ENCODE data around the gene TTC9B.

Gene TTC9B

DNA sequence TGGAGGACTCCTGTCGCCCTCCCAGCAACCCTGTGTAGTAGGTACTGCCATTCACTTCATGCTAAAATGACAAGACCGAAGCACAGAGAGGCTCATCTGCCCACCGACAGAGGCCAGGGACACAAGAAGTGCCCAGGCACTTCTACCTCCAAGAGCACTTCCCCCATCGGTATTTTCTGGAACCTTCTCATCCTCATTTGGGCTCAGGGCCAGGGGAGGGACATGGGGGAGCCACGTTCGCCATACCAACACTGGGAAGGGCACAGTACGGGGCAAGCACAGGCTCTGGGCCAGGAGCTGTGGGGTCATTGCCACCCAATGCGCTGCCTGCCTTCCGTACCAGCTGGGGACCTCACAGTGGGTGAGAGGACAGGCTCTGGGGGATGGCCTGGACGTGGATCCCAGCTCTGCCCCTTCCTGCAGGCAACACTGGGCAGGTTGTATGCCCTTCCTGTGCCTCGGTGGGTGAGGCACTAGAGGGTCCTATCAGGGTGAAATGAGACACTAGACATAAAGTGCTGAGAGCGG is 29.6 kb upstream of the TTC9B start:
- no peak for DNase-seq

DNA sequence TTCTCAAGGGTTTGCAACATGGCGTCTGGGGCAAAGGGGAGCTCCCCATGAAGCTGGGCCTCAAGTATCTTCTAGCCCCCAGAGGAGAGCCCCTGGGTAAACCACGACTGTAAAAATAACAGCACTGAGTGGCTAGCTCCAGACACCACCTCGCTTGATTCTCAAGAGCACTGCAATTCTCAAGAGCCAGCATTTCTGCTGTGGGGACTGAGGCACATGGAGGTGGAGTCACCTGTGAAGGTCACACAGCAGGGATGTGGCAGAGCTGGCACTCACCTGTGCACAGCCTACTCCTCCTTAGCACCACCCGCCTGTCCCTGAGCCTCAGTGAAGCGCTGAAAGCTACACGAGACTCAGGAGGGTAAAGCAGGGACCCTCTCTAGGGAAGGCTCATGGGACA is 29.0 kb upstream of the TTC9B start:
- no peak for DNase-seq

DNA sequence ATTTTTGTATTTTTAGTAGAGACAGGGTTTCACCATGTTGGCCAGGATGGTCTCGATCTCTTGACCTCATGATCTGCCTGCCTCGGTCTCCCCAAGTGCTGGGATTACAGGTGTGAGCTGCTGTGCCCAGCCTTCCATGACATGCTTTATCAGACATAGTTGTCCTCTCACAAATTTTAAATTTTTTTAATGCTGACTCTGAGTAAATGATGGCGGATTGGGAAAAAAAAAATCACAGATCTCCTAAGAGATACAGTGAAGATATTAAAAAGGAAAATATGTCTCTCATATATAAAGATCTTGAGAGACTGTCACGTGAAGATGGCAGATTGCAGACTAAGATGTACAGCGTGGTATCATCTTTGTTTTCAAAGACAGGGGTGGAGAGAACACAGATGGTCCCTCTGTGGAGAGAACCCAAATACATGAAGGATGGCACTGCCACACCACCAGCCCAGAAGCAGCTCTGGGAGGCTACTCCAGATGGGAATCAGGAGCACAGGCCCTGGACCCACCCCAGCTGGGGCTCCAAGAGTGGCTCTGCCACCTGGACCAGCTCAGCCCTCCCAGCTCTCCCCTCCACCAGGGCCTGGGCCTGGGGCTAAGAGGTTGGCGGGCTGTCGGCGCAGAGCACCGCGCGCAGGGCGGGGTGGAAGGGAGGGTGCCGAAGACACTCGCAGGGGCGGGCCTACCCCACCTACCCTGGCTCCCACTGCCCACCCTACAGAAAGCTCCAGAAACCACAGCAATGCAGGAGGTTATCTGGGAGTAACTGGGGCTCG is 28.3 kb upstream of the TTC9B start:
- no peak for DNase-seq

DNA sequence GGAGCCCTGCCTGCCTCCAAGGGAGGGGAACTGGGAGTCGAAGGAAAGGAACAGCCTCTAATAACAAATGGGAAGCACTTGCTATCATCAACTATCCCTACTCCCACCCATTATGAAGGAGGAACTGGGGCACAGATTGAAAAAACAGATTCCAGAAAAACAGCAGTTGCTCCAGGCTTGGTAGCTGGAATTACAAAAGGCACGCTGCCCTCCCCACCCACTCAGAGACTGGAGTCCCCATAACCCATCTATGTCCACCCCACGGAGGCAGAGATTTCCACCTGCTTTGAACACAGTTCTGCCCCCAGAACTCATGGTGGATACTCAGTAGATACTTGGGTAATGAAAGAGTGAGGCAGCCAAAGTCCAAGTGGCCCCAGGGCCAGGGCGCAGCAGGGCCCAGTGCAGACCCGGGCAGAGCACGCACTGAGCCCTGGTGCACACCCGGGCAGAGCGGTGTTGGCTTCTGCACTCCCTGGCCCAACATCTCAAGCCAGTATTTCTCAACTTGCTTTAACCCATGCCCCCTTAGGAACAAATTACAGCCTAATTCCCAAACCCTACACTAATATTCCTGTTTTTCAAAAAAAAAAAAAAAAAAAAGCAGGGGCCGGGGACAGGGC is 27.4 kb upstream of the TTC9B start:
- no peak for DNase-seq

DNA sequence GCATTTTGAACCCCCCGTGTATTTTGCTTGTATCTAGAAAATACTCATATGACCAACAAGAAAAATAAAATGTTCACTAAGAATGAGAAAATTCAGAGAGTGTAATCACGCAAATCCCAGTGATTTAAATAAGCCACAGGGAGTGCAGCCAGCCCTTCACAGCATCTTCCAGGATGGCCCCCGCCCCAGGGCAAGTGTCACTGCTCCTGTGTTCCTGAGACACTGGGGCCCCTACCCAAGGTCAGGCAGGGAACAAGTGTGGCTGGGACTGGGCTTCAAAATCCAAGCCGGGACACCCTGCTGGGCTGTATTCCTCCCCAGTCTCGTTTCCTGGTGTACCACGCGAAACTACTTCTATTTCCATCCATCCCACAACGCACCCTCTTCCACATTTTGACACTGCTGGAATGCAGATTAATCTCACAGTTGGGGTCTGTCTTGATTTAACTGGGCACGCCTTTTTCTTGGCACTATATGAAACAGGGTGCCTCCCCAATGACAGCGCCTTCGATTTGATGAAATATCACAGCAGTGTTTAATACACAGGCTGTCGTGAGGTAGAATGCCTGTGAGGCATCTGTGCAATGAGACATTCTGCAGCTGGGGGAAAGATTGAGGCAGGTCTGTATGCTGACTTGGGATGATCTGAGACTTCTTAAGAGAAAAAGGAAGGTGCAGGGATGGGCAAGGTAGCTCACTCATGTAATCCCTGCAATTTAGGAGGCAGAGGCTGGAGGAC is 26.6 kb upstream of the TTC9B start:
- no peak for DNase-seq

DNA sequence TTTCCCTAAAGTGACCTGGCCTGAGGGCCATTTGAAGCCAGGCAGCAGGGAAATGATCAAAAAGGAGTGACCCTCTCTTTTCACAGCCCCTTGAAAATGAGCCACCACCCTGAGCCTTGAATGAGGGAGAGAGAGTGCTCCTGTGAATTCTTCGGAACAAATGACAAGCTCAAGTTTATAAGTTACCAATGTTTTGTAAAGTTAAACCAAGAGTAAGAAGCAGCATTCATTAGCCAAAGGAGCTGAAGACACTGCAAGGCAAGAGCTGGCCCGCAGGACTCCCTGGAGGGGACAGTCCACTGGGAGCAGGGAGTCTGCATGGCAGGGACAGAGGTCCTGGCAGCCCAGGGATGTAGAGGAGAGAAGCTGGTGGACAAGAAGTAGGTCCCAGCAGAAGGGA is 25.0 kb upstream of the TTC9B start:
- DNase-seq, result no peak

DNA sequence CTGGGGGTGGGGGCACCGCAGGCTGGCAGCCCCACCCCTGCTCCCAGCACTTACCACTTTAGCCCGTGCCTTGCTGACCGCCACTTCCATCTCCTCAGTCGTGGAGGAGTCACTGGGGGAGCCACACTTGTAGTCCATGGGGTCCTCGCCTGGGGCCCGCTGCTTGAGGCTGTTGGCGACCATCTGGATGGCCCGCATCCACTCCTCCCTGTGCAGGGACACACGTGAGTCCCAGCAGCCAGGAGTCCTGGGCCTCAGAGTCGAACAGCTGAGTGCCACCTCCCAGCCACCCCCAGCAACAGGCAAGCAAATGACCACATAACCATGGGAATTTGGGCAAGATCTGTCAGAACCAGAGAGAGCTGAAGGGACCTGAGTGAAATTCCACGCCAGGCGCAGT is 24.3 kb upstream of the TTC9B start:
- no peak for DNase-seq

DNA sequence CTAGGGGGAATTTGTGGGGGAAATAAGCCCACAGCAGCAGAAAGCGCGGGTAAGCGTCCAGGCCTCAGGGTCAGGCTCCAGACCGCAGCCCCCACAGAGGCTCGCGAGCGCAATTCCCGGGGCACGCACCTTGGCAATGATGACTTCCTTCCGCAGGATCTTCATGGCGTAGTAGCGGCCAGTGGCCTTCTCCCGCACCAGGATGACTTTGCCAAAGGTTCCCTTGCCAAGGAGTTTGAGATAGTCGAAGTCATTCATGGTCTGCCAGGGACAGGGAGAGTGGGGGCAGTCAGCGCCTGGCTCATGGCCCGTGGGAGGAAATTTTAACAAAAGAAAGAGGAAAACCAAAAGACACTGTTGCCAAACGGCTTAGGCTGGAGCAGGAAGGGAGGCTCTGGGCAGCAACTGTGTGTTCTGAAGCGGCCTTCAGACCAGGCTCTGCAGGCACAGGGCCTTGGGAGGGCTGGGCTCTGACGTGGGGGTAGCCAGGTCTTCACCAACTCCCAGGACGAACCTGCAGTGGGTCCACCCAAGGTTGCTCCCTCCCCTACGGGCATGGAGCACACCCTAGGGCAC is 23.7 kb upstream of the TTC9B start:
- no peak for DNase-seq

DNA sequence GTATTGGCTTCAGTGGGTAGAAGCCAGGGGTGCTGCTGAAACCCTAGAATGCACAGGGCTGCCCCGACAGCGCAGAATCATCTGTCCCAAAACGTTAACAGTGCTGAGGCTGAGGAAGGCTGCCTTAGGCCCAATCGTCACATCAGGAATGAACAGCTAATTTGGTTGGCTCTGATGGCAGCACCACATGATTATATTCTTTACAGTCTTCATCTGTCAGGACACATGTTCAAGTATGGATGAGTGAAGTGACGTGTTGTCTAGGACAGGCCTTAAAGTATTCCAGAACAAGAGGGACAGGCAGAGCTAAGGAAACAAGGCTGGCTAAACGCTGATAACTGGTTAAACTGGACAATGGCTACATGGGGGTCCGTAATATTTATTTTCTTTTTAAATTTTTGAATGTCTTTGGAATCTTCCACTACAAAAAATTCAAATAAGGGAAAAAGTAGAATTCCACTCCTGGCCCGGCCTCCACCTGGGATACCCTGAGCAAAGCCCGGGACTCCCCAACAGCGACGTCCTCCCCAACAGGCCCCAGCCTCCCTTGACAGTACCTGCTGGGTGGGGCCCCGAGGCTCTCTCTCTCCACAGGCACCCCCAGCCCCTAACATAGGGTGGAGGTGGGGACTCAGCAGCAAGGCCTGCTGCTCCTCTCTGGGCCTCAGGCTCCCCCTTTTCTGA is 23.1 kb upstream of the TTC9B start:
- DNase-seq, result no peak

DNA sequence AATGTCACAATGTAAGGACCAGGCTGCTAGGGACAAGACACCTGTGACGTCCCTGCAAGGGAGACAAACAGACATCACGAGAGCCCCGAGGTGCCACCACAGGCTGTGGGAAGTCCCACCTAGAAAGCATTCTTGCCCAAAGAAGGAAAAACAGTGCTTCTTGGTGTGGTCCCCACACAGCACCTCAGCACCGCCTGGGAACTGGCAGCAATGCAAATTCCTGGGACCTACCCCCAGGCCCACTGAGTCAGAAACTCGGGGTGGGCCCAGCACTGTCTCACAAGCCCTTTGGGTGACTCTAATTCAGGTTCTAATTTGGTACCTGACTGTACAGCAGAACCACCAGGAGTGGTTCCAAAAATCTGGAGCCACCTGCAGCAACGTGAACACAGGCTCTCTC is 22.1 kb upstream of the TTC9B start:
- no peak for DNase-seq

DNA sequence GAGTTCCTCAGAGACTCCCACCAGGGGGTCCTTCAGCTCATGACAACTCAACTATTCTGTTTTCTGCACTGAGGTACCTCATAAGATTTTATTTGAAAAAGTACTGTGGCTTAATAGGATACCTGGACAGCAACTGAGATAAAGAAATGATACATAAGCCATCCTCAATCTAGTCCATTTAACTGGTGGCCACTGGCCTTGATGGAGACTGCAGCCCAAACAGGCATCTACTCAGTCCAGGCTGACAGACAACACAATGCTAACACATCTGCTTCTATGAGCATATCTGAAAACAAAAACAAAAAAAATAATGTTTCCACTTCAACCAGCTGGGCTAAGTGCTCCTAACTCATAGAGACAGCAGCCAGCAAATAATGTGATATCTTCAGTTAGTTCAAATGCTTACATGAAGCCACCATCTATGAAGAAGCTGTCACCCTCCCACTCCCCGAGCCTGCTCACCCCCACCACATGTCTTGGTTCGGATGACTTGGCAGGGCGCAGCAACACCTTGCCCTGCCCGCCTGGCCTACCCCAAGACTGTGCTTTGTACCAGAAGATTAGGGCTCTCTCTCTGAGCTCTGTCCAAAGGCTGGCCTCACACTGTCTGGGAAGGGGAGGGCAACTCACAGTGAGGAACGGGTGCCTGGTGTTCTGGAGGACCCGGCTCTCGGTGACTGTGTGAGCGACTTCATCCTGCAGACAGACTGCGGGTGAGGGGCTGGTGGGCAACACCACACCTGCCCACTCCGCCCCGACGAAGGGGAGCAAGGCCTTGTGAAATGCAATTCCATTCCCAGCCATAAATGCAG is 21.4 kb upstream of the TTC9B start:
- no peak for DNase-seq

DNA sequence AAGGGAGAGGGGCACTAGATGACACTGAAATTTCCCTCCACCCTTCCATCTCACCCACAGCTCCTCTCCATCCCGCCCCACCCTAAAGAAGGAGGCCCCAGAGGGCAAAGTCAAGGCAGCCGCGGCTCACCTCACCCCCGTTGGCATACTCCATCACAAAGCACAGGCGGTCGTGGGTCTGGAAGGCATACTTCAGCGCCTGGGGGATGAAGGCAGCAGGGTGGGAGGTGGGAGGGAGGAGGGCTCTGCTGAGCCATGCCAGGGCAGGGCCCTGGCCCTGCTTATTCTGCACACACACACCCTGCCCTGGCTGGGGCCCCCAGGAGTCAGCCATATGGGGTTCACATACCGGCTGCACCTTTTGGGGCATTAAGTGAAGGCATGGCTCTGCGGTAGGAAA is 20.6 kb upstream of the TTC9B start:
- no peak for DNase-seq

DNA sequence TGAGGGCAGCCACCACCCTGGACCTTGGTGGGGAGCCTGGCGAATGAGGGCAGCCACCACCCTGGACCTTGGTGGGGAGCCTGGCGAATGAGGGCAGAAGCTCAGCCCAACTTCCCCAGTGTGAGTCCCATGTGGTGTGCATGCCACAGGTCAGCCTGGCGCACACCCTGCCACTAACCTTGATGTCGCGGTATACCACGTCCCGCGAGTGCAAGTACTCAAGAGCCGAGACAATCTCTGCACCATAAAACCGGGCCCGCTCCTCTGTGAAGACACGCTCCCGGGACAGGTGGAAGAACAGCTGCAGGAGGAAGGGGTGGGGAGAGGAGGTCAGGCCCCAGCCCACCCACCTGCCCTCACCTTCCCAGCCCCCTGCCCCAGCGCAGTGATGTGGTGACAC is 19.6 kb upstream of the TTC9B start:
- DNase-seq, result no peak

DNA sequence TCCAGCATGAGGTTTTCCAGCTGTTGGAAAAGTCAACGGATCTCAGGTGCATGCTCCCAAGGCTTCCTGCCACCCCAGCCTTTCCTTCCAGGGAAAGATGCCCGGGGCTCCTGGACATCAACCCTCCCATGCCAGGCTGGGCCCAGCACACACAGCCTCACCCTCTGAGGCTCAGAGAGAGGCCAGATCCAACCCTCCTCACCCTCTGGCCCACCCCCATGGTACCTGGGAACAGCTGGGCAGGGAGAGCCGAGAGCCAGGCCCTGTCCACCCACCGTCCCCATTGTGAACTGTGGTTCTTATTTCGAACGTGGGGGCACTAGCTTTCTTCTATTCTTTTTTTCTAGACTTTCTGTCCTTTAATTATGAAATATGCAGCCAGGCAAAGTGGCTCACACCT is 18.2 kb upstream of the TTC9B start:
- no peak for DNase-seq

DNA sequence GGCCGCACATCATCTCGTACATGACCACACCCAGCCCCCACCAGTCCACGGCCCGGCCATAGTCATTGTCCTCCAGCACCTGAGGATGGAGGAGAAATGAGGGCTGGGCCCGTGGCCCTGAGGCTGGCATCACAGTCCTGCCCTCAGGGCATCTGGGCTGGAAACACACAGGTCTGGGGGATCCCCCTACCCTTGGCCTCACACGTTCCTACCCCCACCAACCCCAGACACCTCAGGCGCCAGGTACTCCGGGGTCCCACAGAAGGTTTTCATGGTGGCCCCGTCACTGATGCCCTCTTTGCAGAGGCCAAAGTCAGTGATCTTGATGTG is 17.8 kb upstream of the TTC9B start:
- DNase-seq, result no peak

DNA sequence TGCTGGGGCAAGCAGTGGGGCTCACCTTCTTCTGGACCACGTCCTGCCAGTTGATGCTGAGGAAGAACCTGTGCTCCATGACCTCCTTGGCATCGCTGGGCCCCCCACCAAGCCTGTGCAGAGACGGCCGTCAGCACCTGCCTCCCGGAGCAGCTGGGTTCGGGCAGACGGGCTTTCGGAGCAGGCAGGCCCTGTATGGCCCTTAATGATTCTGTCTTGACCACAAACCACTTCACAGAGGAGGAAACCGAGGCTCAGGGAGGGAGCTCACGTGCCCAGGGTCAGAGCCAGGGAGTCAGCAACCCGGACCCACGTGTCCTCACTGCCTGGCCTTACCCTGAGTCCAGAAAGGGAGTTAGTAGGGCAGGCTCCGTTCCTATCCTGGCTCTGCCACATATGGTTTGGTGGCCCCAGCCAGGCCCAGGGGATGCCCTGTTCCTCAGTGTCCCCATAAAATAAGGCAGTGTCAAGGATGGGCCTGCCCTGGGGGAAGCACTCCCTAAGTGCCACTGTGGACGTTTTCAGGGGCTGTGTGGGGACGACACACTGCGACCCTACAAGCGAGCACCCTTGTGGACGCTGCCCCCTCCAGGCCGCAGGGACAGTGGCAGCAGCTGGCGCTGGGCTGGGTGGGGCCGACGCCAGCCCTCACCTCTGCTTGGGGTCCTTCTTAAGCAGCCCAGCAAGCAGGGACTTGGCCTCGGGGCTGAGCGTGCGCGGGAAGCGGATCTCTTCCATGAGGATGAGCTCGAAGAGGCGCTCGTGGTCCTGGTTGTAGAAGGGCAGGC is 17.2 kb upstream of the TTC9B start:
- no peak for DNase-seq

DNA sequence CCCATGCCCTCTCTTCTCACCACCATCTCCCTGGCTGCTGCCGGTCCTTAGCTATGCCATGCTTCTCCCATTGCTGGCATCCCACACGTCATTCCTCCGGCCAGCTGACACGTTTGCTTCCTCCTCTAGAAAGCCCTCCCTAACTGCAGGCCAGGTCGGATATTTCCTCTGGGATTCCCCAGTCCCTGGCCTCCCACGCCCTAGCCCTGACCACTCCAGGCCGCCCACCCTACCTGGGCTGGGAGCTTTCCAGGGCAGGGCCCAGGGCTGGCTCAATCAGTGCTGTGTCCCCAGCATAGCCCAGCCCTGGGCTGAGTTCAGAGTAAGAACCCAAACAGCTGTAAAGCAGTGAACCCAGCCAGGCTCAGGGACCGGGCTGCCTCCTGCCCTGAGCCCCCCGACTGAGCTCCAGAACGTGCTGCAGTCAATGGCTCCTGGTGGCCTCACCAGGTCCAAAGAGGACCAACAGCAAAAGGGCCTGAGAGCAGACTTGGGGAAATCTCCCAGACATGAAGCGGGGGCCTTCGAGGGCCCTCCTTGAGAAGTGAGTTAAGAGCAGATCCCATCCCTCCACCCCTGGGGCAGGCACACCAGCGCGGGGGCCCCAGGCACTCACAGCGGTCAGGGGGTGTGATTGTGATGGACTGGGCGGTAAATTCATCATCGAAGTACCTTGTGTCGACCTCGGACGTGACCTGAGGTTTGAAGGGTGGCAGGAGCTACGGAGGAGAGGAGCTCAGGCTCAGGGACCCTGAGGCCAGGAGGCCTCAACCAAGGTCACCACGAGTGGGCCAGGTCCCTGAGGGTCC is 16.4 kb upstream of the TTC9B start:
- no peak for DNase-seq

DNA sequence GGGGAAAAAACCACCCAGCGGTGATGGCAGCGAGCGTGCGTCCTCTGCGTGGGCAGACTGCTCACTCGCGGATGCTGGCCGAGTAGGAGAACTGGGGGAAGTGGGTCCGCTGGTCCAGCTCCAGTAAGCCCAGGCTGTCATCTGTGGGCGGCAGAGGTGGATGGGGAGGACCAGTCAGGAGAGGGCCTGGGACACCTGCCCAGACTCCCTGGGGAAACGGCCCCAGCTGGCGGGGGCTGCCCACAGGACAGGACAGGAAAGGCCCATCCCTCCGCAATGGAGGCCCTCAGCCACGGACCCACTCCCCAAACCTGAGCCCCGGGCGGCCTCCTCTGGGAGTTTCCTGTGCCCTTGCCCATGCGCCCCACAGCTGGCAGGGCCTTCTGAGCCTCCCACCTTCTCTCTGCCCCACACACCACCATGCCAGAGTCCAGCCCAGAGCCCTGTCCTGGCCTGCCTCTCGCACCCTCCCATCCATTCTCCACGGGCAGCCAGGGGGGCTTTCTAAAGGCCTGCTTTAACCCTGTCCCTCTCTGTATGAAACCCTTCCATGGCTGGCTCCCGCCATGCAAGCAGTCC is 15.7 kb upstream of the TTC9B start:
- DNase-seq, result no peak

DNA sequence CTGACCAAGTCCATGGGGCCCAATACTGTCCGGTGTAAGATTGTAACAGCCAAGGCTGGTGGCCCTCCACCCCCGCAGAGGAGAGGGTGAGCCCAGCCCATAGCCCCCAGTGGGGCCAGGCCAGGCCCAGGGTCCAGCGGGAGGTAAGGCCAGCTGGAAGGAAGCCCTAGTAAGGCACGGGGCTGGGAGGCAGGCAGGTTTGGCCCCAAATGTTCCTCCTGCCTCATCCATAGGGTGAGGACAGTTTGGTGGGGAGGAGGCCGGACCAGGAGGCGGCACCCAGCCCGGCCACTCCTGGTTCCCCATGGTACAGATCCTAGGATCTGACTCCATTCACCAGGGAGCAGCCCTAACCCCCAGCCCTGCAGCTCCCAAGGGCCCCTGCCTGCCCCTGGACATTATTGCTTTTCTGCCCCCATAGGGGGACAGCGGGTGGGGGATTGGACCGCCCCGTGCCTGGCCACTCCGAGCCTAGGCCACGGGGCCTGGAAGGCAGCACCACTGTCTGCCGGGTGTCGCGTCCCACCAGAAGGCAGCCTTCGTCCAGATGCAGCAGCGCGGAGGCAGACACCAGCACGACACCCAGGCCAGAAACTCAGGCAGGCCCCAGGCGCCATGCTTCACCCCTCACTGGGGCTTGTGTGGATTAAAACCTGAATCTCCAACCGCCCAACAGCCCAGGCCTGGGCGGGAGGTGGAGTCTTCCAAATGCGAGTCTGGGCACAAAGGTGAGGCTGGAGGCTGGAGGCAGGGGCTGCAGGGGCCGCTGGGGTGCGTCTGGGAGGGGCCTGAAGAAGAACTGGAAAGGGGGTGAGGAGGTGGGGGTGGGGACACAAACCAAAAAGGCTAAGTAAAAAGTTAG is 15.0 kb upstream of the TTC9B start:
- DNase-seq, result no peak

Data from RPMI8226 (cell line).